ENCODE data around the gene PHACTR1.
A peak's percentile ranks its signal among the peaks of the same experiment; 100 is the strongest.

The PHACTR1 gene

DNA sequence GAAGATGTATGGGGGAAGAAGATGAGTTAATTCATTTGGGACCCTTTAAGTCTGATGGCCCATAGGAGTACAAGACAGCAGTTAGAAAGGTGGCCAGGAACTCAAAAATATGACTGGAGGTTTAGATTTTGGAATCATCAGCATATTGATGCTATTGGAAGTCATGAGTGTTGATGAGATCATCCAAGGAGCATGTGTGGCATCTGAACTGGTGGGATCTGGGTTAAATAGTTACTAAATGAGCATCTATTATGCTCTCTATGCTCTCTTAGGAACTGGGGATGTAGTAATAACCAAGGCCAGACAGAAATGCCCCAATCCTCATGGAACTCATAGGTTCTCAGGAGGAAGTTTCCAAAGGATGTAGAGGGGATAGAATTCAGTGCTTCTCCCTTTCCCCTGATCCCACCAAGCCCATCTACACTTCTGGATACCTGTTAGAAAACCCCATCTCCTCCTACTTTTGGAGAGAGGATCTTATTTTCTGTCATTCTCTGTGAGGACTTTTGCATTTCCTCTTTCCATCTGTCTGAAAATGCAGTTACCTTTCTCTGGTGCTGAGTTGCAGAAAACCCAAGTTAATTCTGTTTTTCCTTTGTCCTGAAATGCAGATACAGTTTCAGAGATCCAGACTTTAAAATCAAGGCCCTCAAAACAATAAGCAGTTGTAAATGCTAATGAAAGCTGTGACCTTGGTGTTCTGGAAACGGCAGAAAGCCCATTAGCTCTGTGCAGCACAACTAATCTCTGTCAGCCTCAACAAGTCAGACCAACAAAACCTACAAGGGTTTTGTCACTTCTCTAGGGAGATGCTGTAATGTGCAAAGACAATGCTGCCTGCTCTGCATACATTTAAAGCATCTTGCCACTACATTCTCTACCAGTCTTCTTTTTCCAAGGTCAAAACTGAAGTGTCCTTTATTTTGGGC lies 546.0 kb downstream of the PHACTR1 start:
- no peak for DNase-seq (ENCODE audit: low read depth in 2 of 2)

GRCh38 chr6:13263669-13264068 lies 547.1 kb downstream of the PHACTR1 start:
- DNase-seq (ENCODE audit: low read depth in 2 of 2) = no peak

DNA sequence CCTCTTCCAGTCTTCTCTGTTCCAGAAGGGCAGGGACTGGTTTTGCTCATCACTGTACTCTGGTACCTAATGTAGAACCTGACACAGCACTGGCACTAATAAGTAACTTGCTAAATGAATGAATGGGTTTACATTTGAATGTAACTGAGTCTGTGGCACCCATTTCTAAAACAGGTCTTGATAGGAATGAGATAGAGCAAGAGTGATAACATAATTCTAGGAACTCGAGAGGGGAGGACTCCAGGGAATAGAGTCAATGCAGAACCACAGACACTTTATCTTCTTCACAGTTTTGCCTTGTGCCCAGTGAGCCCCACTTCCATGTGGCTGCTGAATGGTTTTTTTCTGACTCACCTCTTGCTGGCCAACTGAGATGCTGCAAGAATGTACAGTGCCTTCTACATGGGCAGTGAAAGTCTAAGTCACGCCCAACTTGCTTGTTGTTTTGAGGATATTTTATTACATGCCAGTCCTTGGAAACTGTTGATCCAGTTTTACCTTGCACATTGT lies 550.6 kb downstream of the PHACTR1 start:
- DNase-seq (ENCODE audit: low read depth in 2 of 2) = no peak

GRCh38 chr6:13268913-13269518 lies 552.4 kb downstream of the PHACTR1 start:
- DNase-seq (ENCODE audit: low read depth in 2 of 2) = peak; percentile 61

DNA sequence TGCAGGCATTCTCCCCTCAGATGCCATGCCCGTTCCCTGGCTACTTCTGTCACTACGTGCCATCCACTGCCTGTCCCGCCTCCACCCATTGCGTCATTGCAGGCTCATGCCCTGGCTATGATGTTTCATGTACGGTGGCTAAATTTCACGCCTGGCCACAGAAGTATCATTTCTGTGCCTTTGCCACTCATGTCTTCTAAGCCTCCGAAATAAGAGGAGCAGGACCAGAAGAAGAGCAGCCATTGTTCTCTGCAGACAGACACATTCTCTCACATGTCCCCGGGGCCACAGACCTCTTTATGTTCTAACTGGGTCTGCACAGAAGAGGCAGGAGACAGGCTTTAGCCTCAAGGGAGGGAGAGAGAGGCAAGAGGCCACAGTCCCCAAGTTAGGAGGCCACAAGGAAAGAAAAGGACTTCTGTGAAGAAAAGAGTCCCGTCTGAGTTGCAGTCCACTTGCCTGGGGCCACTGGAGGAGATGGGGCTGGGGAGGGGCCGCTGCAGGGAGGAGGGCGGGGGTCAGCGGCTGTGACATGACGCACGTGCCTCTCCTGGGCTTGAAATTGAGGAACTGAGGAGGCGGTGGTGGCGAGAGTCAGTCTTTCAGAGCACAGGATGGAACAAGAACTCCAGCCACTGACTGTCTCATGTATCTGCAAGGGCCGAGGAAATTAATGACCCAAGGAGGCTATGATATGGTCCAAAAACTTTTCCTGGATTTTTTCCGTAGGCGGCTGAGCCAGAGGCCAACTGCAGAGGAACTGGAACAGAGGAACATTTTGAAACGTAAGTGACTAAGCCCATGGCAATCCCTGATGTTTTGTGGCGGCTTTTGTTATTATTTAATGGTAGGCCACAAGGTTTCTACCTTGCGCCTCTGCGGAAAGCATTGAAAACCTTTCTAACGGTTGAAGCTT lies 555.8 kb downstream of the PHACTR1 start:
- DNase-seq (ENCODE audit: low read depth in 2 of 2) = no peak

GRCh38 chr6:13273202-13273930 lies 556.8 kb downstream of the PHACTR1 start:
- DNase-seq (ENCODE audit: low read depth in 2 of 2) = no peak

DNA sequence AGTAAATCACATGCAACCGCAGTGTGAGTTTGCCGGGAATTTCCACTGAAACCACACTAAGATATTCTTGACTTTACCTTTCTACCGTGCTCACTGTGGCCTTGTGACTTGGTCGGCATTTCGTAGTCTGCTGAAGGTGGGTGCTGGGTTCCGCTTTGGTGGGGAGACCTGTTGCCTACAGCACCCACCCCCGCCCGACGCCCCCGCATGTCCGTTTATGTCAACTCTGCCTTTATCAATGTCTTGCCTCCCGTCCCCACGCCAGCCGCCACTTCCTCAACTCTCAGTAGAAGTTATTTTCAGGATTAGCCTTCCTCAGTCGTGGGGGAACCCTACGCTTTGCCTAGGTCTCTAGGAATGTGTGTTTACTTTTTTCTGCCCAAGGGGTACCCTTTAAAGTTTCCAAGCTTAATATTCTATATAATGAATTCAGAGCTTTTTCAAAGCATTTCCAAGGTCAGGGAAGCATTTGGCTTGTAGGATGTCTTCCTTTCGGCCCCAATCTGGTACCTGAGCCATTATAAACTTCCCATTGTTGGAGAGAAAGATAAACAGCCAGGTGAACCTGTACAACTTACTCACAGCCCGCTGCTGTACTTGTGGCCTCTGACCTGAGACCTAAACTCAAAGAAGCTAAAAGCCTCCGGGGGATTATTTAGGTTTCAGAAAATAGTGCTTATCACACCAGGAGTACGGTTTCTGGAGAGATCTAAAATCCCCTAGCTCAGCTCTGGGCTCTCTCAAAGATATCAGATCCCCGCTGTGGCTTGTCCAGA lies 557.6 kb downstream of the PHACTR1 start:
- DNase-seq (ENCODE audit: low read depth in 2 of 2) = no peak

- DNase-seq (ENCODE audit: low read depth in 2 of 2) = no peak
Measured at GRCh38 chr6:13274707-13275434, 558.3 kb downstream of the PHACTR1 start.

DNA sequence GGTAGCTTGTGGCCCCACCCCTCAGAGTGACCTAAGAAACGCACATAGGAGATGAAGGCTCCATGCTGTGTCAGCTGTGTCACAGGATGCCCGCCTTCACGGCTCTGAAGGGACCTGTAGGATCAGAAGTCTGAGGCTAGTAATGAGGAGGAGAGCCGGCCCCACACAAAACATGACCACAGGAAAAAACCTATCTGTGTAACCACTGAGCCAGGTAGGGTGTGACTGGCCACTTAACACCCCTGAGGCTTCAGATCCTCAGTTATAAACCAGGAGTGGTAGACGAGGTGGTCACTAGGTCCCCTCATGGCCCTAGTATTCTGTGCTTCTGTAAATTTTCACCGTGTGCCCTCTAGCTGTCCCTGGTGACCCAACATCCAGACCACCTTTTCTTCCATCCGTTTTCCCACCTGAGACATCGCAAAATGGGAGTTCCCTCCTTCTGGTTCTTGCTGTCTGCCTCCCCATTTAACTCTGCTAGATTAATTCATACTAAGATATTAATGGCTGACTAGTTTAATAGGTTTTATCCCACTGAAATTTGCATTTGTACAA lies 558.9 kb downstream of the PHACTR1 start:
- DNase-seq (ENCODE audit: low read depth in 2 of 2) = no peak

DNA sequence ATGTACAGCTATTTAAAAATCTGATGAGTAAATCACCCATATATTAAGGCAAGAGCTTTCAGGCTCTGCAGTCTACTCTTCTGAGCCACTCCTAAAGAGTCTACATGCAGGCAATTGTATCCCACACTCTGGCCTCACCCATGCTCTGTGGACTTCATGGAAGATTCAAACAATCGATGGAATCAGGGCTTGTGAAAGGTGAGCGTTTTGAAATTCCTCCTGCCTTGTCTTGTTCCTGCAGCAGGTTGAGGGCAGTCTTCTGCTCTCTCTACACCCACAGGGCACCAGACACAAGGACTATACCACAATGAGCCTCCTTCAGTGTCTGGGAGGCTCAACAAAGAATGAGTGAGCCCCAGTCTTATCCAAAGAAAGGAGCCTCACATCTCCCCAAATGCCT lies 560.7 kb downstream of the PHACTR1 start:
- DNase-seq (ENCODE audit: low read depth in 2 of 2) = no peak

GRCh38 chr6:13278164-13278563 lies 561.6 kb downstream of the PHACTR1 start:
- DNase-seq (ENCODE audit: low read depth in 2 of 2) = no peak

DNA sequence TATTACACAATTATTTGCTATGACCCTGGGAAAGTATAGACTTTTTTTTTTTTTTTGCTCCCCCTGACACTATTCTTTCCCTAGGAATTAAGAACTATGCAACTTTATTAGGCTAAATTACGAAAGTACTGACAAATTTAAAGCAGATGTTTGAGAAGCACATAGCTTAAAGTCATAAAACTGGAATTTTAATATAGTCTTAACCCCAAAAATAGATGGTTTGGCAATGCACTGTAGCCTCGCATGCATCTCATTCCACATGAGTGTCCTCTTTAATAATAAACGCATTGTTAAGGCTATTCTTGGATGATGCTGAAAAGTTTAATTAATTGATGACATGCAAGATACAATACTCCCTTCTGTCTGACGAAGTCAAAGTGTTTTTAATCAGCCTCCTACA lies 562.4 kb downstream of the PHACTR1 start:
- peak; percentile 95 to 97 for DNase-seq (ENCODE audit: low read depth in 2 of 2)

- DNase-seq (ENCODE audit: low read depth in 2 of 2) = no peak
Measured at GRCh38 chr6:13280254-13280653, 563.7 kb downstream of the PHACTR1 start.

DNA sequence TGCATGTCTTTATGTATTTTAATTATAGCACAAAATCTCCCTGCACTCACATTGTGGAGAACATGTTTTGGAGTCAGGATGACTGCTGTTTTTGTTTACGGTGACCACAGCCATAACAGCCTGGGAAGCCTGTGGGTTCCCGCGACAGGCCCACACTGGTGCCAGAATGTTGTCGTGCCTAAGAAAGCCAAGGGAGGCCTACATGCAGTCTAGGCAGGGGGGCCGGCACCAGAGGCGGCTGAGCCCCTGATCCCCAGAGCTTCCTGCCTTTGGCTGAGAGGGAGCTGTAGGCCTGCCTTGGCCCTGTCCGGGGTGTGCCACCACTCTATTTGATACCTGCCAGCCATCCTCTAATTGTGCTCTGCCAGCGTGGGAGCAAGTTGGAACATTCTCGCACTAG lies 565.1 kb downstream of the PHACTR1 start:
- DNase-seq (ENCODE audit: low read depth in 2 of 2) = no peak

- DNase-seq (ENCODE audit: low read depth in 2 of 2) = no peak
Measured at GRCh38 chr6:13282393-13283069, 566.0 kb downstream of the PHACTR1 start.

- DNase-seq (ENCODE audit: low read depth in 2 of 2) = no peak
Measured at GRCh38 chr6:13283331-13283730, 566.8 kb downstream of the PHACTR1 start.

GRCh38 chr6:13284646-13285045 lies 568.1 kb downstream of the PHACTR1 start:
- no peak for DNase-seq (ENCODE audit: low read depth in 2 of 2)

GRCh38 chr6:13285705-13286104 lies 569.1 kb downstream of the PHACTR1 start:
- no peak for DNase-seq (ENCODE audit: low read depth in 2 of 2)

DNA sequence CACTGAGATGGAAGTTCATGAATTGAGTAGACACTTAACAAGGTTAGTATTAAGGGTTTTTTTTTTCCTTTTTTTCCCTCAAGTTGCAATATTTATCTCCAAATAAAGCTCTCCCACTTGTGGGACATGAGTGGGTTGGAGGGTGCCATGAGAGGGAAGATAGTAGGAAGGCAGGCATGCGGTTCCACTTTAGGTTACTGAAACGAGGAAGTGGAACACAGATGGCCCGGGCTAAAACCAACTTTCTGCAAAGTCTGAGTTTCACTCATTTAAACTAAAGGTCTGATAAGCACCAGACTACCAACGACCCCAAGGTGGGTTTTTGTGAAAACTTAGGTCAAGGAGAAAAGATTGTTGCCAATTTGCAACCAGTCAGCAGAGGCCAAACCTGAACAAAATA lies 569.6 kb downstream of the PHACTR1 start:
- DNase-seq (ENCODE audit: low read depth in 2 of 2) = no peak
